Measurements from ENCODE around the gene DEAF1.
A peak's percentile ranks its signal among the peaks of the same experiment; 100 is the strongest.
"Not testable (repeated sequence)": the region's sequence is repeated elsewhere in the genome, so short reads cannot be mapped to it uniquely, and the experiment has no call there.

DEAF1 gene

GRCh38 chr11:653837-654236, 41.2 kb downstream of the DEAF1 start:
- DNase-seq (ENCODE audit: low read depth, low spot score), result no peak
- no peak overlapping the region for H3K27ac ChIP-seq

- not testable (repeated sequence) for H3K27ac ChIP-seq
These were observed 41.9 kb downstream of the DEAF1 start for GRCh38 chr11:653136-653535.

GRCh38 chr11:650482-650881, 44.5 kb downstream of the DEAF1 start:
- no peak for DNase-seq (ENCODE audit: low read depth, low spot score)
- H3K27ac ChIP-seq, result no peak overlapping the region

More at GRCh38 chr11:653136-653535, 41.9 kb downstream of the DEAF1 start:
- not testable (repeated sequence) for DNase-seq (ENCODE audit: low read depth, low spot score)

- H3K27ac ChIP-seq; DNase-seq (ENCODE audit: low read depth, low spot score): not testable (repeated sequence)
These were observed 47.3 kb downstream of the DEAF1 start for GRCh38 chr11:647672-648158.

- no peak overlapping the region for H3K27ac ChIP-seq
- no peak for DNase-seq (ENCODE audit: low read depth, low spot score)
These were observed 48.8 kb downstream of the DEAF1 start for GRCh38 chr11:646214-646613.

GRCh38 chr11:645536-645935, 49.5 kb downstream of the DEAF1 start:
- DNase-seq (ENCODE audit: low read depth, low spot score), result no peak
- no peak overlapping the region for H3K27ac ChIP-seq

GRCh38 chr11:643849-644738, 50.9 kb downstream of the DEAF1 start:
- H3K27ac ChIP-seq, result no peak overlapping the region
- no peak for DNase-seq (ENCODE audit: low read depth, low spot score)

- no peak for DNase-seq (ENCODE audit: low read depth, low spot score)
- H3K27ac ChIP-seq, result peak overlapping the region; percentile 36
These were observed 51.7 kb downstream of the DEAF1 start for GRCh38 chr11:643366-643765.

GRCh38 chr11:641806-642370, 53.1 kb downstream of the DEAF1 start:
- DNase-seq (ENCODE audit: low read depth, low spot score), result no peak
- H3K27ac ChIP-seq, result no peak overlapping the region

GRCh38 chr11:640021-640706, 54.9 kb downstream of the DEAF1 start:
- no peak for DNase-seq (ENCODE audit: low read depth, low spot score)
- no peak overlapping the region for H3K27ac ChIP-seq

- DNase-seq (ENCODE audit: low read depth, low spot score), result no peak
- no peak overlapping the region for H3K27ac ChIP-seq
These were observed 55.6 kb downstream of the DEAF1 start for GRCh38 chr11:639332-639955.

- no peak for DNase-seq (ENCODE audit: low read depth, low spot score)
- no peak overlapping the region for H3K27ac ChIP-seq
These were observed 56.2 kb downstream of the DEAF1 start for GRCh38 chr11:638631-639331.

GRCh38 chr11:637593-638521, 57.2 kb downstream of the DEAF1 start:
- H3K27ac ChIP-seq, result no peak overlapping the region
- DNase-seq (ENCODE audit: low read depth, low spot score), result no peak

GRCh38 chr11:637333-637592, 57.8 kb downstream of the DEAF1 start:
- H3K27ac ChIP-seq, result no peak overlapping the region
- DNase-seq (ENCODE audit: low read depth, low spot score), result no peak

- no peak within 1 kb of the TSS for H3K27ac ChIP-seq
- no peak for DNase-seq (ENCODE audit: low read depth, low spot score)
These were observed 58.3 kb downstream of the DEAF1 start, which contains the start of gene DRD4 for GRCh38 chr11:636511-637332. TSS of gene DRD4 (plus strand) at chr11:637269. CDS start at chr11:637305, 36 bp downstream.

GRCh38 chr11:635945-636510, 59.0 kb downstream of the DEAF1 start:
- no peak for DNase-seq (ENCODE audit: low read depth, low spot score)
- no peak overlapping the region for H3K27ac ChIP-seq

- no peak for DNase-seq (ENCODE audit: low read depth, low spot score)
- H3K27ac ChIP-seq, result no peak overlapping the region
These were observed 64.2 kb downstream of the DEAF1 start for GRCh38 chr11:630871-631270.

- no peak for DNase-seq (ENCODE audit: low read depth, low spot score)
- H3K27ac ChIP-seq, result no peak overlapping the region
These were observed 65.8 kb downstream of the DEAF1 start for GRCh38 chr11:629237-629583.

Data from epithelial cell of prostate (primary cell).